Melanocyte of skin (primary cell): ENCODE data around the gene PPP1R3A. TPM values are rescaled to one million over a fixed set of nuclear protein-coding genes. Genes with fewer than 3 reads are reported as not detected.

ENCODE experiments used
- total RNA-seq, 2 donors: library from RNA; depleted of rRNA; stranded (reverse); fragments of >200 nt; gene quantifications; 2 replicates each; pipeline ENCODE4 v1.2.3, GENCODE V29; 2012

The PPP1R3A gene, protein sequence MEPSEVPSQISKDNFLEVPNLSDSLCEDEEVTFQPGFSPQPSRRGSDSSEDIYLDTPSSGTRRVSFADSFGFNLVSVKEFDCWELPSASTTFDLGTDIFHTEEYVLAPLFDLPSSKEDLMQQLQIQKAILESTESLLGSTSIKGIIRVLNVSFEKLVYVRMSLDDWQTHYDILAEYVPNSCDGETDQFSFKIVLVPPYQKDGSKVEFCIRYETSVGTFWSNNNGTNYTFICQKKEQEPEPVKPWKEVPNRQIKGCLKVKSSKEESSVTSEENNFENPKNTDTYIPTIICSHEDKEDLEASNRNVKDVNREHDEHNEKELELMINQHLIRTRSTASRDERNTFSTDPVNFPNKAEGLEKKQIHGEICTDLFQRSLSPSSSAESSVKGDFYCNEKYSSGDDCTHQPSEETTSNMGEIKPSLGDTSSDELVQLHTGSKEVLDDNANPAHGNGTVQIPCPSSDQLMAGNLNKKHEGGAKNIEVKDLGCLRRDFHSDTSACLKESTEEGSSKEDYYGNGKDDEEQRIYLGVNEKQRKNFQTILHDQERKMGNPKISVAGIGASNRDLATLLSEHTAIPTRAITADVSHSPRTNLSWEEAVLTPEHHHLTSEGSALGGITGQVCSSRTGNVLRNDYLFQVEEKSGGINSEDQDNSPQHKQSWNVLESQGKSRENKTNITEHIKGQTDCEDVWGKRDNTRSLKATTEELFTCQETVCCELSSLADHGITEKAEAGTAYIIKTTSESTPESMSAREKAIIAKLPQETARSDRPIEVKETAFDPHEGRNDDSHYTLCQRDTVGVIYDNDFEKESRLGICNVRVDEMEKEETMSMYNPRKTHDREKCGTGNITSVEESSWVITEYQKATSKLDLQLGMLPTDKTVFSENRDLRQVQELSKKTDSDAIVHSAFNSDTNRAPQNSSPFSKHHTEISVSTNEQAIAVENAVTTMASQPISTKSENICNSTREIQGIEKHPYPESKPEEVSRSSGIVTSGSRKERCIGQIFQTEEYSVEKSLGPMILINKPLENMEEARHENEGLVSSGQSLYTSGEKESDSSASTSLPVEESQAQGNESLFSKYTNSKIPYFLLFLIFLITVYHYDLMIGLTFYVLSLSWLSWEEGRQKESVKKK
- total RNA-seq: not detected

DNA sequence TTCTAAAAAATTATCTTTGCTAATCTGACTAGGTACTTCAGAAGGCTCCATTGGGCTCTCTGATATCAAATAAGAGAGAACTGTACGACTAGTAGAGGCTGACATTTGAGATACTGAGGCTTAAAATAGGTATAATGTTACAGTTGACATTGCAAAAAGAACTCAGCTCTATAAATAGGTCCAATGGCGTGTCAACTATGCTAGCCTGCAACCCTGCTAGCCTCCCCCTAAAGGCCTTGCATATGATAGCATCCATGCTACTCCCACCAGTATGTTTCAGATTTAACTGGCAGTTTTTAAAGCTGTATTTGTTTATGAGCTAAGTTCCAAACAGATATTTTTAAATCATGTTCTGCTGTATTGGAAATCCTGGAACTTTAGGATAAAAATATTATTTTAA lies at the start of gene PPP1R3A:
TSS of gene PPP1R3A (minus strand) at position 64 of the 400 bp plus-strand sequence. CDS start at position 51, 13 bp downstream.

